Activated CD4-positive, alpha-beta T cell treated with anti-CD3 and anti-CD28 coated beads, Interleukin-2, amount 50 U/mL, for 16 hours (primary cell): ENCODE results near the gene ATG7.
"Not testable (repeated sequence)": the region's sequence is repeated elsewhere in the genome, so short reads cannot be mapped to it uniquely, and the experiment has no call there.

ENCODE experiments used
- DNase-seq: peaks from one replicate; pipeline ENCODE4 v3.0.0-alpha.2; 2020

The ATG7 gene

DNA sequence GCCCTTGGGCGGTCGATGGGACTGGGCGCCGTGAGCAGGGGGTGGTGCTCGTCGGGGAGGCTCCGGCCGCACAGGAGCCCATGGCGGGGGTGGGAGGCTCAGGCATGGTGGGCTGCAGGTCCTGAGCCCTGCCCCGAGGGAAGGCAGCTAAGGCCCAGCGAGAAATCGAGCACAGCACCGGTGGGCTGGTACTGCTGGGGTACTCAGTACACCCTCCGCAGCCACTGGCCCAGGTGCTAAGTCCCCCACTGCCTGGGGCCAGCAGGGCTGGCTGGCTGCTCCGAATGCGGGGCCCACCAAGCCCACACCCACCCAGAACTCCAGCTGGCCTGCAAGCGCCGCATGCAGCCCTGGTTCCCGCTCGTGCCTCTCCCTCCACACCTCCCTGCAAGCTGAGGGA is 239.4 kb downstream of the ATG7 start:
- not testable (repeated sequence) for DNase-seq

DNA sequence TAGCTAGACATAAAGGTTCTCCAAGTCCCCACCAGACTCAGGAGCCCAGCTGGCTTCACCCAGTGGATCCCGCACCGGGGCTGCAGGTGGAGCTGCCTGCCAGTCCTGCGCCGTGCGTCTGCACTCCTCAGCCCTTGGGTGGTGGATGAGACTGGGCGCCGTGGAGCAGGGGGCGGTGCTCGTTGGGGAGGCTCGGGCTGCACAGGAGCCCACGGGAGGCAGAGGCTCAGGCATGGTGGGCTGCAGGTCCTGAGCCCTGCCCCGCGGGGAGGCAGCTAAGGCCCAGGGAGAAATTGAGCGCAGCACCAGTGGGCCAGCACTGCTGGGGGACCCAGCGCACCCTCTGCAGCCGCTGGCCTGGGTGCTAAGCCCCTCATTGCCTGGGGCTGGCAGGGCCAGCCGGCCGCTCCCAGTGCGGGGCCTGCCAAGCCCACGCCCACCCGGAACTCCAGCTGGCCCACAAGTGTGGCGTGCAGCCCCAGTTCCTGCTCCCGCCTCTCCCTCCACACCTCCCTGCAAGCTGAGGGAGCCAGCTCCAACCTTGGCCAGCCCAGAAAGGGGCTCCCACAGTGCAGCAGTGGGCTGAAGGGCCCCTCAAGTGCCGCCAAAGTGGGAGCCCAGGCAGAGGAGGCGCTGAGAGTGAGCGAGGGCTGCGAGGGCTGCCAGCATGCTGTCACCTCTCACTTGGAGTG is 241.1 kb downstream of the ATG7 start:
- DNase-seq: not testable (repeated sequence)

DNA sequence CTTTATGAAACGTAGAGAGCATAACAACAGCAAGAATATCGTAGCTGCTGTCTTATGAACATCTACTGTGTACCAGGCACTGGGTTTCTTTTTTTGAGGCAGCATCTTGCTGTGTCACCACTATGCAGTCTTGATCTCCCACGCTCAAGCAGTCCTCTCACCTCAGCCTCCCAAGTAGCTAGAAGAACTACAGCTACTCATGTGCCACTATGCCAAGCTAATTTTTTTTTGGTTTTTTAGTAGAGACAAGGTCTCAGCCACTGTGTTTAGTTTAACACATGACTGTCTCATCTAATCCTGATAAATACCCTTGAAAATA is 241.6 kb downstream of the ATG7 start:
- no peak for DNase-seq

DNA sequence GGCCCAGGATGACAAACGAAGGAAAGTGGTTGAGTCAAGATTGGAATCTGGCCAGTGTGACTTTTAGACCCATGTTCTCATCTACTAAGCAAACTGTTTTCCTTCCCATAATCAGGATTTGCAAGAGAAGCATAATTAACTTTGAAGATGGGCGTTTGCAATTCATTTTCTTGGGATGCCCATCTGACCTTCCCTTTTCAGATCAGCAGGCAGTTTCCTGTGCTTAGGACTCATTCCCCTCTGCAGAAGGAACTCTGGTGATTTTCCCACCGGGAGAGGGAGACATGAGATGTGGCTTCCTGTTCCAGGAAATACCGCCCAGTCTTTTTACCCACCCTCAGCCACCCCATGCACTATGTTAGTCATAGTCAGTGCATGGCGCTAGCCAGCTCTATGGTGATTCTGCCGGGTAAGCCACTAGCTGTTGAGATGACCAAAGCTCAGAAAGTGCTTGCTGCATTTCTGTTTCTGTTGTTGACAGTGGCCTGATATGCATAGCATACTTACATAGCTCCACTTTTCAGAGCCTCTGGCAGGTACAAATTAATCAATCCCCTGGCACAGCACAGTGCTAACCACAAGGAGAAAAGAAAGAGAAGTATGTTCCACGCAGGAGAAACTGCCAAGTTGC is 242.1 kb downstream of the ATG7 start:
- DNase-seq: peak; percentile 6

DNA sequence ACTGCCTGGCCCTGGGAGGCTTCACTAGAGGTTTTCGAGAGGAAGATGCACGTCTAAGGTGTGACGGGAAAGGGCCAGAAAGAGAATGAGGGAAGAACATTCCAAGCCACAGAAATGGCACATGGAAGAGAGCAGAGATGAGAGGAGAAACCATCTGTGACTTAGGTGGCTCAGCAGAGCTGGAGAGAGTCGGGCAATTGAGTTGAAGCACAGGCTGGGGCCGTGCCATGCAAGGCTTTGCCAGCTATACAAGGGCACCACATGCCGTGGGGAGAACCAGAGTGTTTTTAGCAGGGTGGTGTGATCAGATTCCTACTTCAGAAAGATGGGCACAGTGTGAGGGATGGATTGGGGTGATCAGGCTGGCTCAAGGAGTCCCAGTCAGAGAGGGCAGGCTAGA is 245.4 kb downstream of the ATG7 start:
- no peak for DNase-seq

DNA sequence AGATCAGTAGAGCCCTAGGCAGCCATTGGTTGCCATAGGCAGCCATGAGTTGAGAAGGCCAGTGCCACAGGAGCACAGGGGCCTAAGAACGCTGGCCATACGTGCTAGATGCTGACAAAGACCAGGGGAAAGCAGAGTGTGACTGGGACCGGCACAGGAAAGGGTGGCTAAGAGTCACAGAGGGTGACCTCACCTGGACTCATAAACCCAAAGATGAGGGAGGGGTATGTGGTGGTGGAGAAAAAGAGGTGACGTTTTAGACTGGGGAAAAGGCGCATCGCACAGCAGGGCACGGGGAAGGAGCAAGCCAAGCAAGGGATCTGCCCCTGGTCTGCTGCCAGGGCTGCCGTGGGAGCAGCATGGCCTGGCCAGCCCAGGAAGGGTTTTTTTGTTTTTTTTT is 249.0 kb downstream of the ATG7 start:
- no peak for DNase-seq

DNA sequence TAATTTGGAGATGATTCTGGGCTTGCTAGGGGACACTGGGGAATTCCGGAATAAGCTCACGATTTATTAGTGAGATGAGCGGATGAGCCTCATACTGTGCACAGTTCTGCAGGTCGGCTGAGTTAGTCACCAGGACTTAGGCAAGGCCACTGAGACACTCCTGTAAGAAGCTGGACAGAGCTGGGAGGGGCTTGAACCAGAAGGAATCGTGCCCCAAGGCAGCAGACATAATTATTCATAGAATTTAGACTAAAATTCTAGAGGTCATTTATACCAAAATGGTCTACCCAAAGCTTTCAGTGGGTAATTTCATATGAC is 250.2 kb downstream of the ATG7 start:
- DNase-seq: no peak

DNA sequence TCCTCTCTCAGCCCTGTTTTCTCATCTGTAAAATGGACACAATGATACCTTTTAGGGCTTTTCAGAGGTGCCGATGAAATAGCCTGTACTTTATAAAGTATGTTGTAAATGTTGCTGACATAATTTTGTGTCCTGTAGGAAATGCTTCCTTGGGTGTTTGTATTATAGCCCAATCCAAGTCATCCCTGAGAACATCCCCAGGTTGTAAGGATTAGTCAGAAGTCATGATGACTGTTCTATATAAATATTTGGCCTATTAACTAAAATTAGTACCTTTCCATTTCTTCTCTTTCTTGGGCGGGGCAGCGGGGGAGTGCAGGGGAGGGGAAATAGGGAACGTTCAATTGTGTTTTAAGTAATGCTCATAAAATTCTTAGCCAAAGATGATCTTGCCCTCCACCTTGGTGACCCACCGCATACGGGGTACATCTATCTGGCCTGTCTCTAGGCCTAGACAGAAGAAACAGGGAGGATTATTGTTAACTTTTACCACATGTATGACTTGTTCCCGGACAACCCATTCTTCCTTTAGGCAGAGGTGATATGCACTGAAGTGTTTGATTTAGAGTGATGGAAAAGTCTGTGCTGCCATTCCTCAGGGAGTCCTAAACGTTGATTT is 250.9 kb downstream of the ATG7 start:
- no peak for DNase-seq

DNA sequence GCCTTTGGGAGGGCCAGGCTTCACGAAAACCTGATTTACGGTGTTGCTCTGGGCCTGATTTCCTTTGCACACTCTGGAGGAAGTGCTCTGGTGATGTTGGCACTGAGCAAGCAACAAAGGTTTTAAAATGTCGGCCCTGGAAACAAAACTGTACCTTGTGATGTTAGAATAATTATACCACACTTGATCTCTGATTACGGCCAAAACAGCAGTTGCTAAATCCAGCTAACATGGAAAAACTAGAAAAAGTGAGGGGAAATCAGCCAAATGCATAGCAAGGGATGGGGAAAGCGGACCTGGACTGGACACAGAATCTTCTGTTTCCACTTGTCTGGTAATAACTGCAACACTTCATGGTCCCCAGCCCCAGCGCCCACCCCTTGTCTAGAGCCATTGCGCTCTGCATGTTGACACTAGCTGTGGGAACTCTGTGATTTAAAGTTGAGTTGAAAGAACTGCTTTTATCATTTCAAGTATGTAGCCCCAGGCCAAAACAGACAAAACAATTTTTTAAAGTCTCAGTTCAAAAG is 251.4 kb downstream of the ATG7 start:
- DNase-seq: no peak

DNA sequence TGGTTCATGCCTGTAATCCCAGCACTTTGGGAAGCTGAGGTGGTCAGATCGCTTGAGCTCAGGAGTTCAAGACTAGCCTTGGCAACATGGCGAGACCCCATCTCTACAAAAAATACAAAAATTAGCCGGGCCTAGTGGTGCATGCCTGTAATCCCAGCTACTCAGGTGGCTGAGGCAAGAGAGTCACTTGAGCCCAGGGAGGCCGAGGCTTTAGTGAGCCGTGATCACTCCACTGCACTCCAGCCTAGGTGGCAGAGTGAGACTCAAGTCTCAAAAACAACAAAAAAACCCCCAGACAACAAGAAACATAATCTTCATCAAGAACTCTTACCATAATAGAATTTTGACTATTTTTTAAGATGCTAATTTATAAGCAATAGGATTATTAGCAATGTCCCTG is 253.9 kb downstream of the ATG7 start:
- DNase-seq: not testable (repeated sequence)

DNA sequence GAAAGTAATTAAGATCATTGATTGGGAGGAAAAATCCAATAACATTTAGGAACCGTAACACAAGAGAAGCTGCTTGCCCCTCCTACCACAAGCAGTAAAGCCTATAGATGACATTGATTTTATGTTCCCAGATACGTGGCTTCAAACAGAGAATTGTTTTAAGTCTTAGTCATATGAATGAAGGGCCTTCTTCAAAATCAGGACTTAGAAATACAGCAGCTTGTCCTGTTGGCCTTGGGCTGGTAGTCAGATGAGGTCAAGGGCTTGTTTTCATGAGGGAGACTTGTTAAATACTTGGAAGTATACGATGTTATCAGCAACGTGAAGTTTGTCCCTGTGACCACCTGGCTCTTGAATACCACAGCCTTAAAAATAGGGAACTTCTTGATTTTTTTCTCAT is 257.1 kb downstream of the ATG7 start:
- DNase-seq: no peak

DNA sequence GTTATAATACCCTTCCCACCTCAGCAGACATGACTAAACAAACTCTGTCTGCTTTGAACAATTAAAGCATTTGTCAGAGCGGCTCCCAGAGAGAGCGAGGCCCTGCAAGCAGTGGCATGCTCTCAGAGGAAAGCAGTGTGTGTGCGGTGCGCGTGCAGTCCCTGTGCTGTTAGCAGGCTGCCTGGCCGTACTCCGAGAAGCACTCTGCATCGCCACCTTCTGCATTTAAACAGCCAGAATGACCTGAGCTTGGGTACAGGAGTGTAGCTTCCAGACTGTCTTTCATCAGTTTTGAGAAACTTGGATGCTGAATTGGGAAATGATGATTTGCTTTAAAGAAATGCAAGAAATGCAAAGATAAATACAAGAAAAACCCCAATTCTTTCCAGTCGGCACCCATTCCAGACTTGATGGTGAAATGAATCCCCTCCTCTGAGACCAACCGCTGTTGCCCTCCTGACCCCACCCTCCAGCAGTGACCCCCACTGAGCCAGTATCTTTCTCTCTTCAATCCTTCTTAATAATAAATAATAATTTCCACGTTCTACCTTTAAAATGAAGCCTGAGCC is 258.0 kb downstream of the ATG7 start:
- DNase-seq: no peak

DNA sequence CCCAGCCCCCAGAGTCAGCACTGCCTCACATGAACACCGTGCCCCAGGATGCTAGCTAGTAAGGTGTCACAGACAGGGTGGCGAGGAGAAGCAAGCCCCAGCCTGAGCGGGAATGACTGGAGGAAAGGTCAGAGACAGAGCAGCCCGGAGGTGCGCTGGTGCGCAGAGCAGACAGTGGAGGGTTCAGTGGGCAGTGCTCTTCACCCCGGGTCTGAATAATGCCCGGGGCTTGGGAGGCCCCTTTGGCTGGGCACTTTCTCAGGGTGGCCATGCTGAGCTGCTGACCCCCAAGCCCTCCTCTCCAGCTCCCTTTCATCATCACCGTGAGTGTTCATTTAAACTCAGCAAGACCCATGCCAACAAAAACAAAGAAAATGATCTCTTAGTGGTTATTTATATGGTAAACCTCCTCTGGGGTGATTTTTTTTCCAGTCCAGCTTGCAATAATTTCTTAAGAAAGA is 260.8 kb downstream of the ATG7 start:
- no peak for DNase-seq

DNA sequence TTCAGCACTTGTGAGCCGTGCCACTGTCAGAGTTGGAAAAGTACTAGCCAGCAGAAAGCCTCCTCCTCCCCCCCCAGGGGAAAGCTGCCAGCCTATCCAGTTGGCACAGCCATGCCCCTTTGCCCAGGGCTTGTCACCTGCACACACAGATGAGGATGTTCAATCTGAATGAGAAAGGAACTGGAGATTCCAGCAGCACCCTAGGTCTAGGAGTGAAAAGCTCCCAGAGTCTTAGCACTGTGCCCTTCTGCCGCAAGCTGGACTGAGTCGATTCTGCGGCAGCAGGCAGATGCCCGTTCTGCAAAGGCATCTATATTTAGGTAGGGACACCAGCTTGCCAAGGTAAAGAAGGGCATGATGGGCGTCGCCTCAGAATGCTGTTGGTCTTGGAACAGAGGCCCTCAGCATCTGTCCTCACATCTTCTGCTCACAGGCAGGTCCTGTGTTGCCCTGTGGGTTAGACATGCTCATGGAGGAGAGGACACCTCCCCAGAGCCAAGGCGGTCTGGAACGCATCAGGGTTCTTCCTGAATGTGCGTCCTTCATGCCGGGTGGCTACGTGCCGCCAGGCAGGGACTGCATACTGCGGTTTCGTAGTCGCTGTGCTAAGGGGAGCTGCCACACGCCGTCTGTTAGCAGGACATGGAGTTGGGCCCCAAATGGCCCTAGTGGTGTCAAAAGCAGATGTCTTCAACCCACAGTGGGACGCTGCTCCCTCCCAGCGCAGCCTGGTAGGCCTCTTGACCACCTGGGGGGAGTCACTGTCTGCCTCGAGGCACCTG is 262.0 kb downstream of the ATG7 start:
- no peak for DNase-seq

DNA sequence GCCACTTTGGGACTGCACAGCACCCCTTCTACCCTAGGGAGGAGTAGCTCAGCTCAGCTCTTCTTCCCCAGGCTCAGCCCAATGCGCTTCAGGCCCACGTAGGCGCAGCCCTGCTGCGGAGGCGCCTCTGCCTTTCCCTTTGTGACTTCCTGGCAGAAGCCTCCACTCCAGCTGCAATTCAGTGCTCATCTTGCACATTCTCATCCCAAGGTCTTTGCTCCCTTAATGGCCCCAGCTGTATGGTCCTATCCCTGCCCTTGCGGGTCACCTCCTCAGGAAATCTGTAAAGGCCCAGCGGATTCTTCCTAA is 262.6 kb downstream of the ATG7 start:
- no peak for DNase-seq

DNA sequence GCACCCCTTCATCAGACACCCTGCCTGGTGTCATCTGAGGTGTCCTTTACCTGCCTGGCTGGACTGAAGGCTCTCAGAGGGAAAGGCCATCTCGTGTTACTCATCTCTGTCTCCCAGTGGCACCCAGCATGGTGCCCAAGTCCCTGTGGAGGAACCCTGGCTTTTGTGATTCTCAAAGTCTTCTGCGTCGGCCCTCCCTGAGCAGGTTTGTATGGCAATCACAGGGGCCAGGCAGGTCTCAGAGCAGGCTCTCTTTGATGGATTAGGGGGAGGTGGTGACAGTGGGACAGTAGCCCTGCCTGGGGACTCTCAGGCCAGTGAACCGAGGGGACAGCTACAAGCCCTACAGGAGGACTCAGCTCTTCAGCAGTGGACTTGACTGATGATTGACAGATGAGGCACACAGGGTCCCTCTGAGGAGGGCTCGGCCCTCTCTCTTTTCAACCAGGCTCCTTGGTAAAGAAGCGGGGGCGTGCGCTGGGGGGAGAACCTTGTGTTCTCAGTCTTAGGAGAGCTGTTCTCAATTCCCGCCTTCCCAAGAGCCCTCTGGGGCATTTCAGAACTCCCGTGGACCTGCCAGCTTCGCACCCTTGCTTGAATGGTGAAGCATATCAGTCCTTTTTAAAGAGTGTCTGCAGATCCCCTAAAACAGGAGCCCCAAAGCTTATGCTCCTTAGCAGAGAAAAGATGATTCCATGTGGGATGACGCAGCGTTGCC is 263.2 kb downstream of the ATG7 start:
- no peak for DNase-seq

DNA sequence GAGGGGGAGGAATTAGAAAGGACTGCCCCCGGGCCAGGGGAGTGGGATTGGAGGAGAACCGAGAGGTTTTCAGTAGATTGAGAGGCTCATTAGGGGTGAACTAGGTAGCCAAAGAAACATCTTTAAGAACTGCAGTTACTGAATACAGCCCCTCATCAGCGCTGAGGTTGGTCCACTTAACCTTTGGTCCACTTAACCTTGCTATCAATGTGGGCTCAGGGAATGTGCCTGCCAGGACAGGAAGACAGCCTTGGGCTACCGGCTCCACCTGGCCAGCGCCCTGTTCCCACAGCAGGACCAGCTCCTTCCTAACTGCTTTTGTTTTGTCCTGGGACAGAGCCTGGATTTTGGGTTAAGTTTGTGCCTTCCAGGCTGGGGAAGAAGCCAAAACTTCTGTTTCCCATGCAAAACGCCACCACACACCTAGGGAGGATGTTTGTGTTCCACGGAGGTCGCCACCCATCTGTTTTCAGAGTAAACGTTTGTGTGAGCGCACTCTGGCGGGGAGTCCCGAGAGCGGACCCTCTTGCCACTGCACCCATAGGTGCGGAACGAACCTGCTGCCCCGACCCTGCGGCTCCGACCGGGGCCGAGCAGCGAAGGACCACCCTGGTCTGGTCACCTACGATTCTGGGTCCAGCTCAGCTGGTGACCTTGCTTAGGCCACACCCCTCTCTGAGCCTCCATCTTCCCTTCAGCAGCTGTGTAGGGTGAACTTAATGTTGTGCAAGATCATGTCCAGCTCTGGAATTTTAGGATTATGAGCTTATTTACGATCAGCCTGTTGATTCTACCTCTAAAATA is 264.1 kb downstream of the ATG7 start:
- DNase-seq: no peak

DNA sequence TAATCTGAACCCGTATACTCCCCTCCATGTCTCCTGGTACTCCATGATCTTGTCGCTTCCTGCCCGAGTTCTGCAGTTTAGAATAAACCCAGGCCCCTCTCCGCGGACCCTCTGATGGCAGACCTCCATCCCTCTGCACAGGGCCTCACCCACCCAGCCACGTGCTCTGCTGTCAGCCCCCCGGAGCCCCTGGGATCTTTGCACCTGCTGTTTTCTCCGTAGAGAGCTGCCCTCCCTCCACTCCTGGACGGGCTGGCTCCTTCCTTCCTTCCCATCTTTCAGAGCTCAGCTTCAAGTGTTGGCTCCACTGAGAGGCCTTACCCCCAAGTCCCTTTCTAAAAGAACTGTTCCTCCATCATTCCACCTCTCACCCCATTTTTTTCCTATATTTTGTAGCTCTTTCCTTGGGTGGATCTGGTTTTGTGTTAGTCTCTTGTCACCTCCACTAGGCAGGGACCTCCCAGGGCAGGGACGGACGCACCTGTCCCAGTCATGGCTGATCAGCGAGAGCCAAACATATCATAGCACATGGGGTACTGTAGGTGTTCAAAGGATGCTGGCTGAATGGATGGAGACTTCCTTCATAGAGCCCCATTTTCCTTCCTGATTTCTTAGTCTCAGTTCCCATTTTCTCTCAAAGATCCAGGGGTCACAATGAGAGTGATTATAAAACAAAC is 264.9 kb downstream of the ATG7 start:
- no peak for DNase-seq

DNA sequence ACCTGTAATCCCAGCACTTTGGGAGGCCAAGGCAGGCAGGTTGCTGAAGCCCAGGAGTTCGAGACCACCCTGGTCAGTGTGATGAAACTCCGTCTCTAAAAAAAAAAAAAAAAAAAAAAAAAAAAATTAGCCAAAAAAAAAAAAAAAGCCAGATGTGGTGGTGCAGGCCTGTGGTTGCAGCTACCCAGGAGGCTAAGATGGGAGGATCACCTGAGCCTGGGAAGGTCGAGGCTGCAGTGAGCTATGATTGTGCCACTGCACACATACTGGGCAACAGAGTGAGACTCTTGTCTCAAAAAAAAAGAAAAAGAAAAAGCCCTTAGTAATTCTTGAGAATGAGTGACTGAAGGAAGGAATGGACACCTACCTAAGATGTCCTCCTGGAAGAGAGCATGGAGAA is 266.4 kb downstream of the ATG7 start:
- DNase-seq: no peak

DNA sequence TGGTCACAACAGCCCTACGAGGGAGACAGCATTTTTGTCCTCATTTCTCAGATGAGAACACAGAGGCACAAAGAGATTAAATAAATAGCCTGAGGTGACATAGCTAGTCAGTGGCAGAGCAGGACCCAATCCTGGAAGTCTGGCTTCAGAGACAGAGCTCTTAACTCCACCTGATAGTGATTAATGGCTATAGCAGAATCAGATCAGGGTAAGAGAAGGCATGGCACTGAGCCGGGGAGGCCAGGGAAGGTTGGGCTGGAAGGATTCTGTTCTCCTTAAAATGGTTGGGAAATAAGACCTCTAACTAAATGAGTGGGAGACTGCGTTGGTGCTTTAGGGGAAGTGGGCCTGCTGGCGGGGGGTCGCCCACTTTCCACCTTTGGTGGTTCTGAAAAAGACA is 267.0 kb downstream of the ATG7 start:
- DNase-seq: no peak

DNA sequence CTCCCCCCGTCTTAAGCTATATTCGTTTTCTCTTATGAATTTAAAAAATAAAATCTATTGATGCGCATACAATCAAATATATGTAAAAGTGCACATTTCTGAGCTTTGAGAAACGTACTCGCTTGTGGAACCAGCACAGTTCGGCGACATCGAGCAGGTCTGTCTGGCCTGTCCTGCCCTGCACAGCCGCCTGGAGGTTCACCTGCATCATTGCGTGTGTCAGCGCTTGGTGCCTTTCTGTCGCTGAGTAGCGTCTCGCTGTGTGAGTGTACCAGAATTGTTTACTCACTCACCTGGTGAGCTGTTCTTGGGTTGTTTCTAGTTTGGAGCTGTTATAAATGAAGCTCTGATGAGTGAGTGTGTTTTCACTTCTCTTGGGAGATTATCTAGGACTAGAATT is 267.5 kb downstream of the ATG7 start:
- no peak for DNase-seq
